HepG2 (cell line): ENCODE measurements around the gene CLP1. TPM values are rescaled to one million over a fixed set of nuclear protein-coding genes. Genes with fewer than 3 reads are reported as not detected.

Experiments used
- ATAC-seq: fragments of 200-7000 bp; cut with Tn5 transposase; 3 replicates; pipeline ENCODE4 v1.9.1; 2020; ENCODE audit warnings: mild to moderate bottlenecking, moderate library complexity
- Bru-seq: library from RNA; stranded (reverse); fragments of 400-500 nt; gene quantifications from one replicate; lab custom pipeline; 2021; lab: Mats Ljungman, UMichigan
- BruChase-seq, 2 experiments: library from RNA; stranded (reverse); fragments of 400-500 nt; gene quantifications; one replicate each; lab custom pipeline; 2021; lab: Mats Ljungman, UMichigan
- BruUV-seq: library from RNA; stranded (reverse); fragments of 400-500 nt; replicated peaks from 2 replicates; lab custom pipeline; 2021; lab: Mats Ljungman, UMichigan
- CTCF ChIA-PET: fragments of 300-600 bp; formaldehyde crosslinking; extraction: SDS; loops from one replicate; lab custom pipeline; 2021; ENCODE audit warnings: low total read pairs, inconsistent platforms, low intra/inter-chr PET ratio; lab: Yijun Ruan, JAX
- POLR2A ChIA-PET: fragments of 350-600 bp; sonication (Branson Sonifier 250); formaldehyde crosslinking; loops from one replicate; lab custom pipeline; 2020; ENCODE audit warnings: antibody characterized with exemption, inconsistent platforms; lab: Yijun Ruan, JAX
- DNase-seq: peaks from one replicate; pipeline ENCODE4 v3.0.0-alpha.2; 2015; ENCODE audit warnings: low spot score
- FAIRE-seq: peaks from 3 replicates; lab custom pipeline; 2011; peaks lifted over from hg19 to GRCh38; lab: Jason Lieb, UNC
- H2AFZ ChIP-seq: one replicate; pipeline ENCODE4 v1.6.1; 2011; ENCODE audit warnings: low read length, inconsistent platforms
- H3K27ac ChIP-seq: fragments of 300-600 bp; 3 replicates; pipeline ENCODE4 v1.8.0; 2011; ENCODE audit warnings: mixed run types, mild to moderate bottlenecking, mixed read lengths, low read length, inconsistent platforms; ENCODE audit not compliant: insufficient read depth; ENCODE audit errors: extremely low read length
- H3K27me3 ChIP-seq, 2 experiments: fragments of 200-600 bp in 1 of 2; 2 replicates in 1 of 2; 3 replicates in 1 of 2; pipeline versions ENCODE4 v1.6.0 to v1.8.0; 2011; ENCODE audit warnings: low read length in 2 of 2, mild to moderate bottlenecking in 2 of 2, moderate library complexity in 2 of 2, inconsistent platforms in 1 of 2; ENCODE audit not compliant: insufficient read depth in 2 of 2, control insufficient read depth in 1 of 2
- H3K36me3 ChIP-seq, 2 experiments: fragments of 200-600 bp in 1 of 2; replicated peaks in 1 of 2; 2 replicates in 1 of 2; 3 replicates in 1 of 2; pipeline versions ENCODE4 v1.5.1 to v1.8.0; 2011; ENCODE audit warnings: low read length in 2 of 2, inconsistent platforms in 1 of 2; ENCODE audit not compliant: insufficient read depth in 2 of 2, control insufficient read depth in 1 of 2
- H3K4me1 ChIP-seq: 2 replicates; pipeline ENCODE4 v1.5.1; 2012; ENCODE audit warnings: low read length, inconsistent platforms; ENCODE audit not compliant: insufficient read depth
- H3K4me2 ChIP-seq: 2 replicates; pipeline ENCODE4 v1.6.0; 2011; ENCODE audit warnings: low read depth, low read length, inconsistent platforms
- H3K4me3 ChIP-seq, 3 experiments: fragments of 200-600 bp in 1 of 3; sonication (generic), shearing (Covaris generic) in 1 of 3; replicated peaks in 1 of 3; 2 replicates each; pipeline ENCODE4 v1.5.1; 2011 to 2016; ENCODE audit warnings: low read length in 3 of 3, inconsistent platforms in 2 of 3, low read depth in 2 of 3, mild to moderate bottlenecking in 2 of 3, control low read depth in 1 of 3, mixed read lengths in 1 of 3; ENCODE audit not compliant: insufficient read depth in 1 of 3
- H3K79me2 ChIP-seq: one replicate; pipeline ENCODE4 v1.6.1; 2011; ENCODE audit warnings: low read length, inconsistent platforms; ENCODE audit not compliant: insufficient read depth
- H3K9ac ChIP-seq: 2 replicates; pipeline ENCODE4 v1.6.0; 2011; ENCODE audit warnings: mild to moderate bottlenecking, low read depth, low read length, inconsistent platforms; ENCODE audit not compliant: insufficient read depth
- H3K9me3 ChIP-seq: 2 replicates; pipeline ENCODE4 v1.5.1; 2012; ENCODE audit warnings: mild to moderate bottlenecking, low read length
- H4K20me1 ChIP-seq: 2 replicates; pipeline ENCODE4 v1.6.0; 2011; ENCODE audit warnings: inconsistent platforms, mild to moderate bottlenecking, low read length, moderate library complexity; ENCODE audit not compliant: insufficient read depth
- DR1 ChIP-seq: sonication (generic); formaldehyde crosslinking; IDR thresholded peaks from 2 replicates; pipeline ENCODE4 v1.8.0; 2021; ENCODE audit warnings: mild to moderate bottlenecking, missing genetic modification reagents, inconsistent platforms
- HOXA5 ChIP-seq: sonication (generic); formaldehyde crosslinking; IDR thresholded peaks from 2 replicates; pipeline ENCODE4 v1.4.0; 2020; ENCODE audit warnings: missing genetic modification reagents
- KDM5B ChIP-seq: sonication (generic); formaldehyde crosslinking; IDR thresholded peaks from 2 replicates; pipeline ENCODE4 v1.4.0; 2020; ENCODE audit warnings: missing genetic modification reagents, mild to moderate bottlenecking, borderline replicate concordance
- PHB2 ChIP-seq: fragments of 450-650 bp; IDR thresholded peaks from 2 replicates; pipeline ENCODE4 v1.6.1; 2018; ENCODE audit not compliant: partially characterized antibody
- PRMT3 ChIP-seq: sonication (generic); formaldehyde crosslinking; IDR thresholded peaks from 2 replicates; pipeline ENCODE4 v1.8.1; 2022; ENCODE audit warnings: low read depth, mild to moderate bottlenecking, moderate library complexity, missing genetic modification reagents, borderline replicate concordance
- SIX4 ChIP-seq: sonication (generic); formaldehyde crosslinking; IDR thresholded peaks from 2 replicates; pipeline ENCODE4 v1.4.0; 2020; ENCODE audit warnings: missing genetic modification reagents
- SOX6 ChIP-seq, 2 experiments: fragments of 450-650 bp in 1 of 2; sonication (generic) in 1 of 2; formaldehyde crosslinking in 1 of 2; IDR thresholded peaks; 2 replicates each; pipeline versions ENCODE4 v1.4.0 to v1.6.1; 2017 to 2020; ENCODE audit warnings: antibody characterized with exemption in 1 of 2, mild to moderate bottlenecking in 1 of 2, missing genetic modification reagents in 1 of 2
- TEF ChIP-seq: sonication (generic); formaldehyde crosslinking; IDR thresholded peaks from 2 replicates; pipeline ENCODE4 v1.5.0; 2020; ENCODE audit warnings: missing genetic modification reagents
- ZNF205 ChIP-seq: IDR thresholded peaks from 2 replicates; pipeline ENCODE4 v1.6.1; 2018; ENCODE audit warnings: missing biosample characterization, missing genetic modification reagents
- ZNF44 ChIP-seq: sonication (generic); formaldehyde crosslinking; IDR thresholded peaks from 2 replicates; pipeline ENCODE4 v1.5.1; 2020; ENCODE audit warnings: mild to moderate bottlenecking, missing genetic modification reagents
- ZNF597 ChIP-seq: sonication (generic); formaldehyde crosslinking; IDR thresholded peaks from 2 replicates; pipeline ENCODE4 v1.5.0; 2020; ENCODE audit warnings: missing genetic modification reagents
- ZNF639 ChIP-seq: conservative IDR thresholded peaks from 2 replicates; pipeline ENCODE4 v1.6.1; 2018; ENCODE audit warnings: missing genetic modification reagents
- ZNF883 ChIP-seq: sonication (generic); formaldehyde crosslinking; IDR thresholded peaks from 2 replicates; pipeline ENCODE4 v1.5.1; 2020; ENCODE audit warnings: mild to moderate bottlenecking, missing genetic modification reagents; ENCODE audit errors: not compliant biosample characterization
- WGBS: methylation state at CpG from one replicate; pipeline ENCODE4 v1.1.6; 2017; ENCODE audit warnings: low lambda C conversion rate; 5-methylcytosine and 5-hydroxymethylcytosine counted together
- in situ Hi-C: cut with HindIII; loops from 2 replicates; pipeline ENCODE4 v1.10.0; 2017; ENCODE audit warnings: low pct_unique_long_range_greater_than_20kb; ENCODE audit not compliant: extremely low pct_ligation_motif_present
- intact Hi-C: fragments of 100-400 bp; cut with micrococcal nuclease; formaldehyde crosslinking; loops from one replicate; pipeline ENCODE4 v1.10.0; 2022; ENCODE audit not compliant: unreplicated experiment
- long read RNA-seq, 2 experiments: library from RNA in 1 of 2; library from polyadenylated mRNA in 1 of 2; stranded (forward) in 1 of 2; unstranded in 1 of 2; transcript quantifications; one replicate each; pipeline ENCODE4 v2.0.0, GENCODE V29; 2019 to 2022
- polyA minus RNA-seq, 3 experiments: library from RNA; depleted of rRNA, polyadenylated mRNA; stranded (reverse); fragments of >200 nt; gene quantifications; 2 replicates each; pipeline ENCODE4 v1.2.3, GENCODE V29; 2011; ENCODE audit warnings: low replicate concordance in 1 of 3
- polyA plus RNA-seq, 8 experiments: library from polyadenylated mRNA; depleted of rRNA in 3 of 8; stranded (reverse) in 7 of 8; unstranded in 1 of 8; fragments of >200 nt; fragmentation: Illumina TruSeq in 4 of 8; extraction: Trizol in 4 of 8; gene quantifications; 2 replicates each; pipeline versions ENCODE4 v1.2.1 to v1.2.3, GENCODE V29; 2011 to 2016; ENCODE audit warnings: low read depth in 4 of 8, missing spikeins in 1 of 8, mixed read lengths in 1 of 8; ENCODE audit not compliant: insufficient read depth in 1 of 8
- total RNA-seq, 5 experiments: library from RNA; depleted of rRNA; stranded (reverse); fragments of >200 nt; fragmentation: Illumina TruSeq; extraction: Trizol; gene quantifications; 2 replicates each; pipeline ENCODE4 v1.2.3, GENCODE V29; 2016; ENCODE audit warnings: low read depth in 1 of 5

CLP1 gene
- total RNA-seq (2016; rRNA removed; fragmentation: Illumina TruSeq; extraction: Trizol): 24.8 and 41.9 TPM in 2 replicates
- total RNA-seq (2016; cell fraction: cytosol; rRNA removed; fragmentation: Illumina TruSeq; extraction: Trizol; ENCODE audit: low read depth): 4.7 and 5.1 TPM in 2 replicates
- total RNA-seq (2016; cell fraction: insoluble cytoplasmic fraction; rRNA removed; fragmentation: Illumina TruSeq; extraction: Trizol): 26.5 and 41.5 TPM in 2 replicates
- 8.1 and 10.5 TPM in 2 replicates for total RNA-seq (2016; cell fraction: membrane; rRNA removed; fragmentation: Illumina TruSeq; extraction: Trizol)
- 11.3 and 13.5 TPM in 2 replicates for total RNA-seq (2016; cell fraction: nucleus; rRNA removed; fragmentation: Illumina TruSeq; extraction: Trizol)
- 13.3 and 14.6 TPM in 2 replicates for polyA plus RNA-seq (2011; rRNA removed)
- polyA plus RNA-seq (2011; cell fraction: cytosol; rRNA removed): 16.9 and 20.8 TPM in 2 replicates
- 10.1 and 10.3 TPM in 2 replicates for polyA plus RNA-seq (2011; cell fraction: nucleus; rRNA removed)
- 9.8 and 13.0 TPM in 2 replicates for polyA plus RNA-seq (2012)
- polyA plus RNA-seq (2016; cell fraction: cytosol; fragmentation: Illumina TruSeq; extraction: Trizol; ENCODE audit: low read depth): 1.6 and 1.8 TPM in 2 replicates
- 30.1 and 32.4 TPM in 2 replicates for polyA plus RNA-seq (2016; cell fraction: insoluble cytoplasmic fraction; fragmentation: Illumina TruSeq; extraction: Trizol; ENCODE audit: low read depth)
- polyA plus RNA-seq (2016; cell fraction: membrane; fragmentation: Illumina TruSeq; extraction: Trizol; ENCODE audit: low read depth): 3.0 and 3.8 TPM in 2 replicates
- 14.5 and 16.1 TPM in 2 replicates for polyA plus RNA-seq (2016; cell fraction: nucleus; fragmentation: Illumina TruSeq; extraction: Trizol; ENCODE audit: insufficient read depth, low read depth)
- polyA minus RNA-seq (2011; rRNA and poly(A)+ RNA removed; ENCODE audit: low replicate concordance): 25.6 and 33.0 TPM in 2 replicates
- polyA minus RNA-seq (2011; cell fraction: cytosol; rRNA and poly(A)+ RNA removed): 7.0 and 7.7 TPM in 2 replicates
- polyA minus RNA-seq (2011; cell fraction: nucleus; rRNA and poly(A)+ RNA removed): 4.4 and 5.3 TPM in 2 replicates
- percentile 70 among the genes with signal in this experiment for Bru-seq, nascent RNA
- percentile 66 among the genes with signal in this experiment for BruChase-seq, experiment 1, labeled RNA remaining after a 6-hour chase
- percentile 90 among the genes with signal in this experiment for BruChase-seq, experiment 2, labeled RNA remaining after a 2-hour chase
- long read RNA-seq, experiment 1, transcript CLP1-205 (3 exons, 2,435 nt): major isoform, 47 of 50 reads
- long read RNA-seq, experiment 1, partial matches to known transcripts: 2 of 50 reads
- long read RNA-seq, experiment 1, other reads (novel, unspliced or antisense): 1 of 50 reads
- long read RNA-seq, experiment 2, transcript CLP1-205 (3 exons, 2,435 nt): major isoform, 21 of 26 reads
- long read RNA-seq, experiment 2, partial matches to known transcripts: 4 of 26 reads
- long read RNA-seq, experiment 2, other reads (novel, unspliced or antisense): 1 of 26 reads

GRCh38 chr11:57657194-57658022 is at the start of gene CLP1:
CLP1 (plus strand) TSS chr11:57657762; CDS start chr11:57659477, 1,715 bp downstream.
- ATAC-seq (peak; percentile 98), FAIRE-seq (peak; percentile 93), DNase-seq (peak; percentile 98)
- H2AFZ ChIP-seq: no peak within 1 kb of the TSS
- H3K4me2 ChIP-seq: peak within 1 kb of the TSS; percentile 91
- H3K4me3 ChIP-seq: peak within 1 kb of the TSS; percentile 76 to 90 (median 82)
- intact Hi-C loops (no loop called here), in situ Hi-C loops (loop anchor here (25.0 kb wide), 2 partner anchors 630 to 855 kb away; partner anchors contain the start of gene OR5B21)
- H3K79me2 ChIP-seq: peaks cover 20% of the 10 kb centered on the region
- peak within 1 kb of the TSS; percentile 89 for H3K9ac ChIP-seq
- H3K27me3 ChIP-seq: peaks cover 0 to 4% of the 10 kb centered on the region in 2 experiments; a peak in 1 of 5 replicates
- H3K9me3 ChIP-seq: no peaks in the 10 kb centered on the region
- 2% methylated on average over 23 of the region's 45 CpGs for WGBS
- H3K36me3 ChIP-seq: peaks cover 11 to 22% of the 10 kb centered on the region in 2 experiments
- no peaks in the 10 kb centered on the region for H4K20me1 ChIP-seq
- CTCF ChIA-PET: no interaction called here
- H3K27ac ChIP-seq: peak within 1 kb of the TSS; percentile 63
- peaks cover 18% of the 10 kb centered on the region; the same call in 1 of the 2 replicates for H3K4me1 ChIP-seq
- BruUV-seq: no TSS peak
- POLR2A ChIA-PET: interaction anchor here (1.3 to 2.1 kb wide), 2 partner anchors 9 to 16 kb away, joined by 4 to 7 read pairs; no protein-coding TSS in a partner anchor
- TF ChIP-seq ZNF883 (CRISPR knock-in tag) (peak; percentile 46), PRMT3 (CRISPR knock-in tag) (peak; percentile 85; the same call in 1 of the 2 replicates), KDM5B (peak; percentile 74), ZNF44 (CRISPR knock-in tag) (peak; percentile 44; the same call in 1 of the 2 replicates), DR1 (CRISPR knock-in tag) (peak; percentile 88), SOX6 (IDR thresholded peaks at IDR 0.05) (no peak), SOX6 (CRISPR knock-in tag; IDR thresholded peaks at IDR 0.05) (peak; percentile 95), ZNF597 (CRISPR knock-in tag) (no peak), TEF (CRISPR knock-in tag) (no peak), PHB2 (no peak), ZNF639 (CRISPR knock-in tag) (peak; percentile 55; the same call in 1 of the 2 replicates), SIX4 (CRISPR knock-in tag) (peak; percentile 67), ZNF205 (CRISPR knock-in tag) (peak; percentile 14; the same call in 1 of the 2 replicates), HOXA5 (CRISPR knock-in tag) (peak; percentile 60; the same call in 1 of the 2 replicates)
